HCT116 (cell line): ENCODE data around the gene SOX15. TPM values are rescaled to one million over a fixed set of nuclear protein-coding genes. Genes with fewer than 3 reads are reported as not detected.

Source experiments
- ATAC-seq: fragments of 200-7000 bp; cut with Tn5 transposase; 2 replicates; pipeline ENCODE4 v1.9.1; 2020; ENCODE audit warnings: mild to moderate bottlenecking, moderate library complexity
- BruUV-seq: library from RNA; stranded (reverse); fragments of 400-500 nt; replicated peaks from 2 replicates; lab custom pipeline; 2021; lab: Mats Ljungman, UMichigan
- CTCF ChIA-PET: fragments of 300-600 bp; sonication (Branson Sonifier 250); formaldehyde crosslinking; loops from one replicate; lab custom pipeline; 2021; ENCODE audit warnings: antibody characterized with exemption; lab: Charles Lee
- POLR2A ChIA-PET: fragments of 300-600, 350-600 bp; sonication (Branson Sonifier 250); formaldehyde crosslinking; loops from one replicate; lab custom pipeline; 2021; ENCODE audit warnings: antibody characterized with exemption; lab: Charles Lee
- RAD21 ChIA-PET, 2 experiments: fragments of 300-600 bp; sonication (Branson Sonifier 250); formaldehyde crosslinking; loops; one replicate each; lab custom pipeline; 2023; ENCODE audit warnings: low total read pairs in 2 of 2; ENCODE audit not compliant: uncharacterized antibody in 2 of 2, unreplicated experiment in 2 of 2, low non-redundant PET in 1 of 2; lab: Charles Lee
- DNase-seq: peaks from one replicate; pipeline ENCODE4 v3.0.0-alpha.2; 2010; ENCODE audit warnings: low read depth, low spot score
- H2AFZ ChIP-seq: fragments of 200-600 bp; shearing (Covaris generic), sonication (generic); 2 replicates; pipeline ENCODE4 v1.6.1; 2017; ENCODE audit warnings: low read depth, mixed run types, mixed read lengths, antibody characterized with exemption, low read length; ENCODE audit not compliant: poor library complexity, severe bottlenecking
- H3K27ac ChIP-seq: 2 replicates; pipeline ENCODE4 v1.5.1; 2012; ENCODE audit warnings: low read depth, low read length
- H3K27me3 ChIP-seq: fragments of 200-600 bp; sonication (generic); 2 replicates; pipeline ENCODE4 v1.6.1; 2016; ENCODE audit warnings: mixed run types, low read length, mixed read lengths; ENCODE audit not compliant: insufficient read depth
- H3K36me3 ChIP-seq, 2 experiments: fragments of 200-500 bp in 1 of 2; fragments of 200-600 bp in 1 of 2; sonication (Bioruptor generic) in 1 of 2; sonication (generic) in 1 of 2; 2 replicates each; pipeline versions ENCODE4 v1.5.1 to v1.6.1; 2014 to 2016; ENCODE audit warnings: low read length in 2 of 2, inconsistent platforms in 1 of 2, mixed read lengths in 1 of 2, mixed run types in 1 of 2; ENCODE audit not compliant: insufficient read depth in 2 of 2, control insufficient read depth in 1 of 2
- H3K4me1 ChIP-seq, 2 experiments: fragments of 200-600 bp in 1 of 2; sonication (generic) in 1 of 2; 2 replicates each; pipeline versions ENCODE4 v1.5.1 to v1.6.1; 2012 to 2017; ENCODE audit warnings: low read length in 2 of 2, inconsistent platforms in 1 of 2, mild to moderate bottlenecking in 1 of 2, mixed read lengths in 1 of 2, mixed run types in 1 of 2, moderate library complexity in 1 of 2; ENCODE audit not compliant: insufficient read depth in 2 of 2, control insufficient read depth in 1 of 2
- H3K4me2 ChIP-seq: fragments of 200-600 bp; sonication (generic); 2 replicates; pipeline ENCODE4 v1.6.1; 2017; ENCODE audit warnings: mixed run types, low read length, mixed read lengths
- H3K4me3 ChIP-seq, 2 experiments: fragments of 200-600 bp in 1 of 2; sonication (generic) in 1 of 2; replicated peaks in 1 of 2; 2 replicates each; pipeline ENCODE4 v1.5.1; 2011 to 2016; ENCODE audit warnings: low read length in 2 of 2, control low read depth in 1 of 2, low read depth in 1 of 2, mild to moderate bottlenecking in 1 of 2, mixed read lengths in 1 of 2, mixed run types in 1 of 2
- H3K79me2 ChIP-seq: fragments of 200-600 bp; sonication (generic); 2 replicates; pipeline ENCODE4 v1.6.1; 2017; ENCODE audit warnings: mild to moderate bottlenecking, mixed run types, low read length, moderate library complexity, mixed read lengths; ENCODE audit not compliant: insufficient read depth
- H3K9ac ChIP-seq: fragments of 200-600 bp; sonication (generic); 2 replicates; pipeline ENCODE4 v1.6.1; 2016; ENCODE audit warnings: low read length, mixed read lengths
- H3K9me2 ChIP-seq: fragments of 200-600 bp; sonication (generic), shearing (Covaris generic); 2 replicates; pipeline ENCODE4 v1.6.1; 2017; ENCODE audit warnings: mixed run types, mild to moderate bottlenecking, moderate library complexity; ENCODE audit not compliant: insufficient read depth
- H3K9me3 ChIP-seq, 2 experiments: fragments of 200-500 bp in 1 of 2; fragments of 200-600 bp in 1 of 2; sonication (Bioruptor generic) in 1 of 2; sonication (generic) in 1 of 2; 2 replicates each; pipeline ENCODE4 v1.6.1; 2014 to 2017; ENCODE audit warnings: low read length in 2 of 2, mixed read lengths in 2 of 2, inconsistent platforms in 1 of 2, low read depth in 1 of 2, mild to moderate bottlenecking in 1 of 2, mixed run types in 1 of 2, moderate library complexity in 1 of 2; ENCODE audit not compliant: control insufficient read depth in 1 of 2, insufficient read depth in 1 of 2
- H4K20me1 ChIP-seq: fragments of 200-600 bp; sonication (generic), shearing (Covaris generic); 2 replicates; pipeline ENCODE4 v1.6.1; 2017; ENCODE audit warnings: mixed run types, mild to moderate bottlenecking, moderate library complexity; ENCODE audit not compliant: insufficient read depth
- POLR2AphosphoS5 ChIP-seq: IDR thresholded peaks from 2 replicates; pipeline ENCODE4 v1.6.1; 2011; ENCODE audit warnings: mild to moderate bottlenecking, low read depth, low read length, moderate library complexity
- REST ChIP-seq: IDR thresholded peaks from 2 replicates; pipeline ENCODE4 v1.6.1; 2012; ENCODE audit warnings: low read depth
- SIN3A ChIP-seq: IDR thresholded peaks from 2 replicates; pipeline ENCODE4 v1.6.1; 2012; ENCODE audit warnings: low read depth
- TCF7L2 ChIP-seq: IDR thresholded peaks from 2 replicates; pipeline ENCODE4 v1.7.0; 2011; ENCODE audit warnings: borderline replicate concordance, inconsistent platforms; ENCODE audit not compliant: insufficient read depth, insufficient read length; ENCODE audit errors: extremely low read depth
- YY1 ChIP-seq: IDR thresholded peaks from 2 replicates; pipeline ENCODE4 v1.6.1; 2011; ENCODE audit warnings: low read length, low read depth, moderate library complexity, mild to moderate bottlenecking; ENCODE audit not compliant: insufficient replicate concordance; ENCODE audit errors: extremely low read depth
- ZBTB33 ChIP-seq: IDR thresholded peaks from 2 replicates; pipeline ENCODE4 v1.6.1; 2011; ENCODE audit warnings: mild to moderate bottlenecking, low read length, moderate library complexity; ENCODE audit not compliant: insufficient replicate concordance; ENCODE audit errors: extremely low read depth
- ZFX ChIP-seq: fragments of 450-650 bp; IDR thresholded peaks from 2 replicates; pipeline ENCODE4 v1.6.1; 2017
- intact Hi-C: fragments of 100-400 bp; cut with micrococcal nuclease; formaldehyde crosslinking; loops from 2 replicates; pipeline ENCODE4 v1.10.0; 2022
- total RNA-seq: library from RNA; stranded (reverse); gene quantifications from one replicate; pipeline ENCODE4 v1.2.1, GENCODE V29; 2021; ENCODE audit not compliant: unreplicated experiment

Gene SOX15
- total RNA-seq, 1 experiment from 2014 or later: 0.69 TPM

GRCh38 chr17:7563115-7563869 is 26.6 kb downstream of the SOX15 start (continued):
- TF ChIP-seq SIN3A (no peak), ZFX (no peak), POLR2AphosphoS5 (no peak), REST (no peak), YY1 (no peak)

- RAD21 ChIA-PET: no interaction called here
- H3K4me2 ChIP-seq: peak overlapping the region; percentile 95
- peak overlapping the region; percentile 98 for H3K9ac ChIP-seq
- no peaks in the 10 kb centered on the region for H3K9me2 ChIP-seq
- TF ChIP-seq ZBTB33 (no peak), ZFX (peak; percentile 64), TCF7L2 (no peak)
- H3K27me3 ChIP-seq: no peaks in the 10 kb centered on the region
- peaks cover 27 to 35% of the 10 kb centered on the region in 2 experiments for H3K36me3 ChIP-seq
- peak overlapping the region; percentile 86 for H3K27ac ChIP-seq
- no peaks in the 10 kb centered on the region for H3K9me3 ChIP-seq
- H4K20me1 ChIP-seq: no peaks in the 10 kb centered on the region
- BruUV-seq: TSS peak; percentile 55
- intact Hi-C loops: loop anchor here (10.0 kb wide), 1 partner anchor 77 kb away; the partner anchor contains the start of genes POLR2A and SLC35G6
- H3K4me1 ChIP-seq: peaks cover 27 to 55% of the 10 kb centered on the region in 2 experiments
- POLR2A ChIA-PET: no interaction called here
- H3K4me3 ChIP-seq: peak overlapping the region; percentile 79 to 83
- no peak overlapping the region for H2AFZ ChIP-seq
- peaks cover 58% of the 10 kb centered on the region for H3K79me2 ChIP-seq
- ATAC-seq (peak; percentile 17), DNase-seq (no peak)
- CTCF ChIA-PET: interaction anchor here (2.3 kb wide), 1 partner anchor 48 kb away, joined by 37 read pairs; no protein-coding TSS in a partner anchor
Measured at GRCh38 chr17:7562208-7562605, 27.7 kb downstream of the SOX15 start.
